HCT116 (cell line): ENCODE results near the gene FSTL4.

Source experiments
- CTCF ChIP-seq, 3 experiments: fragments of 200-600 bp in 1 of 3; sonication (generic) in 1 of 3; IDR thresholded peaks in 2 of 3; conservative IDR thresholded peaks in 1 of 3; 2 replicates each; pipeline ENCODE4 v1.5.1; 2012 to 2017; ENCODE audit warnings: low read depth in 2 of 3, low read length in 2 of 3, antibody characterized with exemption in 1 of 3, borderline replicate concordance in 1 of 3, control low read depth in 1 of 3, mild to moderate bottlenecking in 1 of 3, mixed read lengths in 1 of 3, mixed run types in 1 of 3, moderate library complexity in 1 of 3; ENCODE audit not compliant: insufficient read depth in 1 of 3
- EGR1 ChIP-seq: IDR thresholded peaks from 2 replicates; pipeline ENCODE4 v1.6.1; 2012; ENCODE audit warnings: low read depth
- EZH2phosphoT487 ChIP-seq: fragments of 200-600 bp; IDR thresholded peaks from 2 replicates; pipeline ENCODE4 v1.6.1; 2018; ENCODE audit warnings: antibody characterized with exemption, borderline replicate concordance
- FOSL1 ChIP-seq: IDR thresholded peaks from 2 replicates; pipeline ENCODE4 v1.6.1; 2012; ENCODE audit warnings: low read depth
- JUND ChIP-seq: IDR thresholded peaks from 2 replicates; pipeline ENCODE4 v1.6.1; 2012
- POLR2A ChIP-seq: IDR thresholded peaks from 2 replicates; pipeline ENCODE4 v1.7.0; 2011; ENCODE audit warnings: borderline replicate concordance; ENCODE audit not compliant: insufficient read depth, insufficient read length; ENCODE audit errors: extremely low read depth

GRCh38 chr5:133610489-133611356 is 1.6 kb downstream of the FSTL4 start:
- TF ChIP-seq POLR2A (no peak), EGR1 (no peak), CTCF (IDR thresholded peaks at IDR 0.05 in 2 of 3, conservative IDR thresholded peaks at IDR 0.05 in 1 of 3; ENCODE audit: borderline replicate concordance in 1 of 3, insufficient read depth in 1 of 3, low read depth in 2 of 3, low read length in 2 of 3) (peak; percentile 31 to 52 (median 47); a peak in 5 of 6 replicates), EZH2phosphoT487 (no peak), FOSL1 (no peak), JUND (no peak)
